Activated CD4-positive, alpha-beta T cell treated with anti-CD3 and anti-CD28 coated beads, Interleukin-2, amount 50 U/mL, for 4 hours (primary cell): Measurements from ENCODE around the gene LDLRAP1.

Experiments used
- DNase-seq, 2 experiments: peaks; one replicate each; pipeline ENCODE4 v3.0.0-alpha.2; 2020

The LDLRAP1 gene

GRCh38 chr1:25544243-25544764 is 898 bp downstream of the LDLRAP1 start:
- no peak for DNase-seq

GRCh38 chr1:25544819-25545218 is 1.4 kb downstream of the LDLRAP1 start:
- DNase-seq, result no peak

GRCh38 chr1:25545767-25546166 is 2.4 kb downstream of the LDLRAP1 start:
- no peak for DNase-seq

GRCh38 chr1:25546193-25546592 is 2.8 kb downstream of the LDLRAP1 start:
- no peak for DNase-seq

GRCh38 chr1:25548601-25549000 is 5.2 kb downstream of the LDLRAP1 start:
- DNase-seq, result no peak

GRCh38 chr1:25549273-25550154 is 6.1 kb downstream of the LDLRAP1 start:
- peak; percentile 70 to 72 for DNase-seq

GRCh38 chr1:25550155-25550506 is 6.7 kb downstream of the LDLRAP1 start:
- no peak for DNase-seq

- no peak for DNase-seq
Observed at GRCh38 chr1:25550683-25551310, 7.4 kb downstream of the LDLRAP1 start.

- DNase-seq, result no peak
Observed at GRCh38 chr1:25553749-25554429, 10.5 kb downstream of the LDLRAP1 start.

- no peak for DNase-seq
Observed at GRCh38 chr1:25554430-25554780, 11.0 kb downstream of the LDLRAP1 start.

GRCh38 chr1:25554886-25555752 is 11.7 kb downstream of the LDLRAP1 start:
- DNase-seq, result no peak

- DNase-seq, result no peak
Observed at GRCh38 chr1:25555753-25556092, 12.3 kb downstream of the LDLRAP1 start.

GRCh38 chr1:25556132-25556670 is 12.8 kb downstream of the LDLRAP1 start:
- DNase-seq, result no peak

- DNase-seq, result no peak
Observed at GRCh38 chr1:25556791-25557476, 13.5 kb downstream of the LDLRAP1 start.

- DNase-seq, result no peak
Observed at GRCh38 chr1:25557543-25557942, 14.1 kb downstream of the LDLRAP1 start.

- DNase-seq, result no peak
Observed at GRCh38 chr1:25559031-25559430, 15.6 kb downstream of the LDLRAP1 start.

- DNase-seq, result no peak
Observed at GRCh38 chr1:25560001-25560400, 16.6 kb downstream of the LDLRAP1 start.

GRCh38 chr1:25560788-25561187 is 17.4 kb downstream of the LDLRAP1 start:
- DNase-seq, result no peak

- no peak for DNase-seq
Observed at GRCh38 chr1:25561421-25562100, 18.2 kb downstream of the LDLRAP1 start.

GRCh38 chr1:25562101-25562927 is 18.9 kb downstream of the LDLRAP1 start:
- peak; percentile 48 to 52 for DNase-seq
